GM12874 (cell line): ENCODE results near the gene ST8SIA3.

ENCODE experiments used
- CTCF ChIP-seq: IDR thresholded peaks from 2 replicates; pipeline ENCODE4 v1.5.1; 2011; ENCODE audit warnings: low read depth, mild to moderate bottlenecking, control low read depth, low read length, moderate library complexity; ENCODE audit not compliant: insufficient read depth

The ST8SIA3 gene

DNA sequence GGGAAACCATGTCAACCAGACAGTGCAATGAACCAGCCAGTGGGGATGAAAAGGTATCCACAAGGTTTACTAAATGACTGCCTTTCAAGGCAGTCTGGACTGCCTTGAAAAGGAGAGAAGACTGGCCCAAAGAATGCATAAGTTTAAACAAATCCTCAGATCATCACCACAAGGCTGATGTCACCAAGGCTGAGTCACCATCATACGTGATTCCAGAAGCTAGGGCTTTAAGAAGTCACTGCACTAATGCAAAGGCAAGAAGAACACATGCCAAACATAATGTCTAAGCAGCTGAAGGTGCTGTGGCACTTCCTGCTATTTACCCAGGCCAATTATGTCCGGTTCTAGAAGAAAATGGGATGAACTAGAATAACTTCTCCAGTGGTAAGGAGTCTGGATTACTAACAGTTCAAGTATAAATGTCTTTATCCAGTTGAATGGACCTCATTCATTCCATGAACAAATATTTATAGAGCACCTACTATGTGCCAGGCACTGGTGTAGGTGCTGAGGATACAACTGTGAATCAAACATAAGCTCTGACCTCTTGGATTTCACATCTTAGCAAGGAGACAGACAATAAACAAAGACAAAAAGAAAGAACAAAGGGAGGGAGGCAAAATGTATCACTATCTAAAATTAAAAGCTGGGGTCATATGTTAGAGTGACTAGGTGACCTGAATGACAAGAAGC lies 45.2 kb downstream of the ST8SIA3 start:
- TF ChIP-seq CTCF = no peak

GRCh38 chr18:57404345-57404744 lies 52.0 kb downstream of the ST8SIA3 start:
- no peak for TF ChIP-seq CTCF

- no peak for TF ChIP-seq CTCF
Measured at GRCh38 chr18:57409650-57410049, 57.3 kb downstream of the ST8SIA3 start.

- no peak for TF ChIP-seq CTCF
Measured at GRCh38 chr18:57410749-57411148, 58.4 kb downstream of the ST8SIA3 start.

DNA sequence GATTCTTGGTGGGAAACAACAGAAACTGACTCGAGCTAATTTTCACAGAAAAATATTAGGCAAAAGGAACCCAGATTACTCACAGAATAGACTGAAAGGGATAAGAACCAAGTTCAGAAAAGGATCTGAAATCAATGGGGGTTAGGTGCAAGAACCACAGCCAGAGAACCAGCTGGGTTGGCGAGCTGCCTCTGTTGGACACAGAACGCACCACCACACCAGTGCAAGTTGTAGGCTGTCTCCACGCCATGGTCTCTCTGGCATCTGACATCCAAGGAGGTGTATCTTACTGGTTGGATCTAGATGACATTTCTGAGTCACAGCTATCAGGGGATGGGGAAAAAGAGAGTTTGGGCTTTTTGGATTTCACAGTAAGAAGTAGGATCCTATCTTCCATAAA lies 64.2 kb downstream of the ST8SIA3 start:
- TF ChIP-seq CTCF = no peak
